Measurements from ENCODE around the gene SPTAN1.
"Not testable (repeated sequence)": the region's sequence is repeated elsewhere in the genome, so short reads cannot be mapped to it uniquely, and the experiment has no call there.

Gene SPTAN1

DNA sequence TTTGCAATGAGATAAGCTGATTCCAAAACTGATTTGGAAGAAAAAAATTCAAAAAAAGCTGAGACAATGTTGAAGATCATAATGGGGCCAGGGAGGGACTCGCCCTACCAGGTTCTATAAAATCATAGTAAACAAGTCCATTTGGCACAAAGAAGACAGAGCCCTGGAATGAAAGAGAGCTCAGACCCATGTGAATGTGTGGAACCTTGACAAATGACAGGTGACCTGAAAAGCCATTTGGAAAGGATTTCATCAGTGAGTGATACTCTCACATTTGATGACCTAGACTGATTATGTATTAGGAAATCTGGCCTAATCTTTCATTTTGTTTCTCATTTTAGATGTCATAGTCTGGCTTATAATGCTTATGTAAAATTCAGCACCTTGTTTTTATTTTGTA is 26.8 kb downstream of the SPTAN1 start:
- no peak overlapping the region for H3K4me3 ChIP-seq (ENCODE audit: low read depth, low read length)
- in situ Hi-C loops (cut with HindIII; ENCODE audit: low sequenced_read_pairs), result no loop called here
- no peak for DNase-seq (ENCODE audit: low read depth)
- TF ChIP-seq, protein P1, sequence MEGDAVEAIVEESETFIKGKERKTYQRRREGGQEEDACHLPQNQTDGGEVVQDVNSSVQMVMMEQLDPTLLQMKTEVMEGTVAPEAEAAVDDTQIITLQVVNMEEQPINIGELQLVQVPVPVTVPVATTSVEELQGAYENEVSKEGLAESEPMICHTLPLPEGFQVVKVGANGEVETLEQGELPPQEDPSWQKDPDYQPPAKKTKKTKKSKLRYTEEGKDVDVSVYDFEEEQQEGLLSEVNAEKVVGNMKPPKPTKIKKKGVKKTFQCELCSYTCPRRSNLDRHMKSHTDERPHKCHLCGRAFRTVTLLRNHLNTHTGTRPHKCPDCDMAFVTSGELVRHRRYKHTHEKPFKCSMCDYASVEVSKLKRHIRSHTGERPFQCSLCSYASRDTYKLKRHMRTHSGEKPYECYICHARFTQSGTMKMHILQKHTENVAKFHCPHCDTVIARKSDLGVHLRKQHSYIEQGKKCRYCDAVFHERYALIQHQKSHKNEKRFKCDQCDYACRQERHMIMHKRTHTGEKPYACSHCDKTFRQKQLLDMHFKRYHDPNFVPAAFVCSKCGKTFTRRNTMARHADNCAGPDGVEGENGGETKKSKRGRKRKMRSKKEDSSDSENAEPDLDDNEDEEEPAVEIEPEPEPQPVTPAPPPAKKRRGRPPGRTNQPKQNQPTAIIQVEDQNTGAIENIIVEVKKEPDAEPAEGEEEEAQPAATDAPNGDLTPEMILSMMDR (IDR thresholded peaks at IDR 0.05; ENCODE audit: low read depth, low read length, missing control alignments), result no peak

DNA sequence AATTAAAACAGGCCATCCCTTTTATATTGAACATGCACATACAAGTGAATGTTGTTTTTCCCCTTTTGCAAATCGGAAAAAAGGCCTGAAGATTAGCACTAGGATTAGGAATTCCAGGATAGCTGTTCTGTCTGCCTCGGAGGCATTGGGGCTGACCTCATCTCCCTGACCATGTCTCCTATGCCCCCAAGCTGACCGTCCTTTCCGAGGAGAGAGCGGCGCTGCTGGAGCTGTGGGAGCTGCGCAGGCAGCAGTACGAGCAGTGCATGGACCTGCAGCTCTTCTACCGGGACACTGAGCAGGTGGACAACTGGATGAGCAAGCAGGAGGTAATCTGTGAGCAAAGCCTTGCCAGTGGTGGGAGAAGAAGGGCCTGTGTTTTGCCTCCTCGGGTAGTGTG is 28.3 kb downstream of the SPTAN1 start:
- H3K4me3 ChIP-seq (ENCODE audit: low read depth, low read length), result no peak overlapping the region
- DNase-seq (ENCODE audit: low read depth), result no peak
- TF ChIP-seq, protein P1 (IDR thresholded peaks at IDR 0.05; ENCODE audit: low read depth, low read length, missing control alignments), result no peak
- in situ Hi-C loops (cut with HindIII; ENCODE audit: low sequenced_read_pairs), result loop anchor here (5.0 kb wide), 1 partner anchor 42 kb away; no protein-coding TSS in a partner anchor

DNA sequence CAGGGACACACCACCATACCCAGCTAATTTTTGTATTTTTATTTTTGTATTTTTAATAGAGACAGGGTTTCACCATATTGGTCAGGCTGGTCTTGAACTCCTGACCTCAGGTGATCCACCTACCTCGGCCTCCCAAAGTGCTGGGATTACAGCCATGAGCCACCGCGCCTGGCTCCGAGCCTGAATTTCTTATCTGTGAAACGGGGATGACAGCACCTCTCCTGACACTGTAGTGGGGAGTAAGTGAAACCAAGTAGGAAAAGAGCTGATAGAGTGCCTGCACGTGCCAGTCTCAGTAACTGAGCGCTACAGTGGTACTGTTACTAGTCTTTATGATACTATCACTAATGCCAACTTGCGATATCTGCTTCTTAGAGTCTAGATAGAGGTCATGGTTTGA is 32.8 kb downstream of the SPTAN1 start:
- H3K4me3 ChIP-seq (ENCODE audit: low read depth, low read length); DNase-seq (ENCODE audit: low read depth); in situ Hi-C loops (cut with HindIII; ENCODE audit: low sequenced_read_pairs): not testable (repeated sequence)

DNA sequence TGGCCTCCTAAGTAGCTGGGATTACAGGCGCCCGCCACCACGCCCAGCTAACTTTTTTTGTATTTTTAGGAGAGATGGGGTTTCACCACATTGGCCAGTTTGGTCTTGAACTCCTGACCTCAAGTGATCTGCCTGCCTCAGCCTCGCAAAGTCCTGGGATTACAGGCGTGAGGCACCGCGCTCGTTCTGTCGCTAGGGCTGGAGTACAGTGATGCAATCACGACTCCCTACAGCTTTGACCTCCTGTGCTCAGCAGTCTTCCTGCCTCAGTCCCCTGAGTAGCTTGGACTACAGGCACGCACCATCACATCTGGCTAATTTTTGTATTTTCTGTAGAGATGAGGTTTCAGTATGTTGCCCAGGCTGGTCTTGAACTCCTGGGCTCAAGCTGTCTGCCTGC is 34.5 kb downstream of the SPTAN1 start:
- H3K4me3 ChIP-seq (ENCODE audit: low read depth, low read length); DNase-seq (ENCODE audit: low read depth); in situ Hi-C loops (cut with HindIII; ENCODE audit: low sequenced_read_pairs): not testable (repeated sequence)

DNA sequence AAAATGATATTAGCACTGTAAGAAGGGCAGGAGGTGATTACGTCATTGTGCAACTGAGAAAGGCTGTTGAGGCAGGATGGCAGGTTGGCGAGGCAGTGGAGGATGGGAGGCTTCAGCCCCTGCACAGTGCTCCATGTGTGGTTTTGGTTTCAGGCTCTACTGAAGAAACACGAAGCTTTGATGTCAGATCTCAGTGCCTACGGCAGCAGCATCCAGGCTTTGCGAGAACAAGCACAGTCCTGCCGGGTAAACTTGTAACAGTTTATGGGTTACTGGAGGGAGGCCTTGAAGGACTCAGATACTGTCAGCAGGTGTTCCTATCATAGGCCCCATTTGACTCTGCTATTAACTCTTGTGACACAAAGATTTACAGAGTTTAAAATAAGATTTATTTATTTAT is 35.1 kb downstream of the SPTAN1 start:
- H3K4me3 ChIP-seq (ENCODE audit: low read depth, low read length), result no peak overlapping the region
- no peak for DNase-seq (ENCODE audit: low read depth)
- in situ Hi-C loops (cut with HindIII; ENCODE audit: low sequenced_read_pairs), result no loop called here
- TF ChIP-seq, protein P1 (IDR thresholded peaks at IDR 0.05; ENCODE audit: low read depth, low read length, missing control alignments), result no peak

DNA sequence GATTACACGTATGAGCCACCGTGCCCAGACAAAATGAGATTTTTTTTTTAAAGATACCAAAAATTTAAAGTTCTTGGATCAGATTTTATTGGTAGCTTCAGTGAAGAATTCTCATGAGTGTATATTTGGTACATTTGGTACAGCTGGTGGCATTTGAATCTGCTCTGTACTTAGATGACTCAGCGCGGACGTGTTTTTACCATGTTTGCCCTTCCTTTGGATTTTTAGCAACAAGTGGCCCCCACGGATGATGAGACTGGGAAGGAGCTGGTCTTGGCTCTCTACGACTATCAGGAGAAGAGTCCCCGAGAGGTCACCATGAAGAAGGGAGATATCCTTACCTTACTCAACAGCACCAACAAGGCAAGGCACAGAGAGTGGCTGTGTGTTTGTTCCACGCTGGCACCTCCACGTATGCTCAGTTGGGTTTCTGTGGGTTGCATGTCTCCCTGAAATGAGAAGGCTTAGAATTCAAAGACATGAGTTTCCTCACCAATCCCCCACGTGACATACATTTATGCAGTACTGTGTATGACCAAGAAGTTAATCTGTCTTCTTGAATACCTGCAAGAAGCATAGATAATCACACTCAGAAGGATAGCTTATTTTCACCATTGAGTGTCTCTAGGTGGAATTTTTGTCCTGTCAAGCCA is 36.3 kb downstream of the SPTAN1 start:
- no peak overlapping the region for H3K4me3 ChIP-seq (ENCODE audit: low read depth, low read length)
- TF ChIP-seq, protein P1 (IDR thresholded peaks at IDR 0.05; ENCODE audit: low read depth, low read length, missing control alignments), result no peak
- in situ Hi-C loops (cut with HindIII; ENCODE audit: low sequenced_read_pairs), result no loop called here
- no peak for DNase-seq (ENCODE audit: low read depth)

DNA sequence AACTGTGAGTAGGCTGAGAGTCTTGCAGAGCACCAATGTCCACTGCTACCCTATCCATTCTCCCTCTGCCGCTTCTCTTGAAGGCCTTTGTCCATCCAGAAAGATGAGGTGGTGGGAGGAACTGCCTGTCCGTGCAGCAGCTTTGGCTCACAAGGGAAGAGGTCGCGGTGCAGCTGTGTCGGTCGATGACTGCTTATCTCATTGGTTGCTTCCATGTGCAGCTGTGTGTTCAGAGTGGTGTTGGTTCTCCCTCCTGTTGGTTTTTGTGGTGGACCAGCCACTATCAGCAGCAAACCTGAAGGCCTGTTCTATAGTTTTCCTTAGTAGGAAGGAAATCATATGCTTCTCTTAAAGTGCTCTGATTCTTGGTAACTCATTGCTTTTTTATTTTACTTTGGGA is 40.7 kb downstream of the SPTAN1 start:
- no peak overlapping the region for H3K4me3 ChIP-seq (ENCODE audit: low read depth, low read length)
- TF ChIP-seq, protein P1 (IDR thresholded peaks at IDR 0.05; ENCODE audit: low read depth, low read length, missing control alignments), result no peak
- in situ Hi-C loops (cut with HindIII; ENCODE audit: low sequenced_read_pairs), result no loop called here
- DNase-seq (ENCODE audit: low read depth), result no peak

DNA sequence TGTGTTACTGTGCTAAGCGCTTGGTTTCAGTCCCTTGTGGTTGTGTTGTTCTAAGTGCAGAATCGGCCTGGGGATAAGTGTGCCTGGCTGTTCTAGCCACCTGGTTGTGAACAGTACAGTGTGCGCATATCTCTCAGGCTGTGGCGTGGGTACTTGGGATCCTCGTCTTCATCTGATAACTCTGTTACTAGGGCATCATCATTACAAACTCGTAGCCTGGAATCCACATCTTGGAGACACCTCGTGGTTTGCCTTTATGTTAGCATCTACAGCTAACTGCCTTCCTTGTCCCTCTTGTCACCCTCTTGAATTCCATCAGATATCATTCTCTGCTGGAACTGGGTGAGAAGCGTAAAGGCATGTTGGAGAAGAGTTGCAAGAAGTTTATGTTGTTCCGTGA is 41.5 kb downstream of the SPTAN1 start:
- TF ChIP-seq, protein P1 (IDR thresholded peaks at IDR 0.05; ENCODE audit: low read depth, low read length, missing control alignments), result no peak
- in situ Hi-C loops (cut with HindIII; ENCODE audit: low sequenced_read_pairs), result no loop called here
- no peak overlapping the region for H3K4me3 ChIP-seq (ENCODE audit: low read depth, low read length)
- no peak for DNase-seq (ENCODE audit: low read depth)
